ENCODE data around the gene PRKAA1.

PRKAA1 gene

GRCh38 chr5:40798012-40798800 is at the start of gene PRKAA1:
TSS of gene PRKAA1 (minus strand) at chr5:40798374. CDS start at chr5:40798189, 185 bp downstream.
- Histone ChIP-seq H4K20me1 (peaks cover 10 to 37% (median 34%) of the 10 kb centered on the region in 11 experiments; a peak in 21 of 22 replicates), H3K4me2 (peak within 1 kb of the TSS; percentile 79 to 95 (median 88)), H3K4me1 (peaks cover 18 to 32% (median 29%) of the 10 kb centered on the region in 10 experiments), H3K9ac (peak within 1 kb of the TSS; percentile 86 to 95 (median 89)), H3K9me3 (replicated peaks in 1 of 11) (peaks cover 0 to 8% (median 0%) of the 10 kb centered on the region in 11 experiments; a peak in 1 of 22 replicates), H3K4me3 (peak within 1 kb of the TSS; percentile 69 to 88 (median 80)), H3K36me3 (peaks cover 0 to 27% (median 20%) of the 10 kb centered on the region in 11 experiments; a peak in 13 of 22 replicates), H3K27me3 (no peaks in the 10 kb centered on the region), H3K27ac (peak within 1 kb of the TSS; percentile 69 to 95 (median 91))
- no peak for TF ChIP-seq Cebpa-rat (IDR thresholded peaks at IDR 0.05)

DNA sequence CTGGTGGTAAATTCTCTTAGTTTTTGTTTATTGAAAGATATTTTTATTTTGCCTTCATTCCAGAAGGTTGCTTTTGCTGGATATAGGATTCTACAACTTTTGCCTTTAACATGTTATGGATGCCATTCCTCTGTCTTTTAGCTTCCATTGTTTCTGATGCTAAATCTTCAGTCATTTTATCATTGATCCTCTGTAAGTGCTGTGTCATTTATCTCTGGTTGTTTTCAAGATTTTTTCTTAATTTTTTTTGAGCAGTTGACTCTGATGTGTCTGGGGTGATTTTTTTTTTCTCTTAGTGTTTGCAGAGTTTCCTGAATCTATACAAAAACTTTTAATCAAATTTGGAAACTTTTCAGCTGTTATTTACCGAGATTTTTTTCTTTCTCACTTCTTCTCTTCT is 49.4 kb upstream of the PRKAA1 start:
- TF ChIP-seq Cebpa-rat (IDR thresholded peaks at IDR 0.05), result no peak
- Histone ChIP-seq H3K4me1 (peaks cover 0 to 49% (median 0%) of the 10 kb centered on the region in 10 experiments; a peak in 6 of 20 replicates), H4K20me1 (no peaks in the 10 kb centered on the region; a peak in 1 of 22 replicates), H3K27ac (no peak overlapping the region), H3K9ac (no peak overlapping the region), H3K4me2 (peak overlapping the region in 2 of 11 experiments; percentile 31 to 48; a peak in 2 of 22 replicates), H3K27me3 (peaks cover 0 to 8% (median 0%) of the 10 kb centered on the region in 11 experiments; a peak in 3 of 22 replicates), H3K36me3 (peaks cover 0 to 75% (median 0%) of the 10 kb centered on the region in 11 experiments; a peak in 7 of 22 replicates), H3K9me3 (replicated peaks in 1 of 11) (no peaks in the 10 kb centered on the region), H3K4me3 (no peak overlapping the region)

GRCh38 chr5:40846371-40846770 is 48.2 kb upstream of the PRKAA1 start:
- no peaks in the 10 kb centered on the region for H3K9me3 ChIP-seq (replicated peaks in 1 of 11)
- no peak for TF ChIP-seq Cebpa-rat (IDR thresholded peaks at IDR 0.05)

DNA sequence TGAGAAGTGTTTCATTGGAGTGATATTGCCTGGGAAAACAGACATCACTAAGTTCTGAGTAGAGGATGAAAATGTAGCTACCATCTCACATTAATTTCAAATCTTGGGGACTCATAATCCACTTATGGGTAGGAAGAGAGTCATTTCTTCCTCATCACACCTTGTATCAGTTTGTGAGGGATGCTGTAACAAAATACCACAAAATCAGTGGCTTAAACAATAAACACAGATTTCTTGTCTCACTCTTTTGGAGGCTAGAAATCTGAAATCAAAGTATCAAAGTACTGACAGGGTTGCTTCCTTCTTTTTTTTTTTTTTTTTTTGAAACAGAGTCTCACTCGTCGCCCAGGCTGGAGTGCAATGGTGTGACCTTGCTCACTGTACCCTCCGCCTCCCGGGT is 46.4 kb upstream of the PRKAA1 start:
- Histone ChIP-seq H3K36me3 (peaks cover 0 to 47% (median 0%) of the 10 kb centered on the region in 11 experiments; a peak in 7 of 22 replicates), H3K27ac (no peak overlapping the region), H3K4me3 (no peak overlapping the region), H3K27me3 (peaks cover 0 to 22% (median 9%) of the 10 kb centered on the region in 11 experiments; a peak in 9 of 22 replicates), H4K20me1 (no peaks in the 10 kb centered on the region; a peak in 1 of 22 replicates), H3K4me1 (peaks cover 0 to 58% (median 10%) of the 10 kb centered on the region in 10 experiments; a peak in 17 of 20 replicates), H3K4me2 (peak overlapping the region in 3 of 11 experiments; percentile 78 to 96 (median 85); a peak in 5 of 22 replicates), H3K9ac (no peak overlapping the region), H3K9me3 (replicated peaks in 1 of 11) (no peaks in the 10 kb centered on the region)
- no peak for TF ChIP-seq Cebpa-rat (IDR thresholded peaks at IDR 0.05)

More at GRCh38 chr5:40846371-40846770, 48.2 kb upstream of the PRKAA1 start:
- H3K4me2 ChIP-seq, result peak overlapping the region in 1 of 11 experiments; percentile 48; a peak in 2 of 22 replicates
- peaks cover 0 to 19% (median 7%) of the 10 kb centered on the region in 11 experiments; a peak in 9 of 22 replicates for H3K27me3 ChIP-seq
- no peak overlapping the region for H3K4me3 ChIP-seq
- peaks cover 0 to 52% (median 5%) of the 10 kb centered on the region in 10 experiments; a peak in 11 of 20 replicates for H3K4me1 ChIP-seq
- H3K36me3 ChIP-seq, result peaks cover 0 to 64% (median 0%) of the 10 kb centered on the region in 11 experiments; a peak in 7 of 22 replicates
- H4K20me1 ChIP-seq, result no peaks in the 10 kb centered on the region; a peak in 1 of 22 replicates
- no peak overlapping the region for H3K27ac ChIP-seq
- H3K9ac ChIP-seq, result no peak overlapping the region

DNA sequence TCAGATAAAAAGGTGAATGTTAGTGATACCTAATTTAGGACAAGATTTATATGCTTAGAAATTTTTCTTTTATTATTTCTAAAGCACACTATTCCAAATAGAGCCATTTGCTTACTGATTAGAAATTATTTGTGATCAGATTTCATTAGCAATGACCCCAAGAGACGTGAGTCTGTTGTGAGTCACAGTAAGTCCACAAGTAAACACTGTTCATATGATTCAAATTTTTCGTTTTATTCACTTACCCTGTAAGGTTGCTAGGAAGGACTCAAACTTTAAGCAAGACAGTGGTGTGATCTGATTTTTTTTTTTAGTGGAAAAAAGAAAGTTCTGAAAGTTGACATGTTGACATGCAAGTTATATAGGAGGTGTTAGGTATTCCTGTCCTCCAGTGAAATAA is 44.2 kb upstream of the PRKAA1 start:
- TF ChIP-seq Cebpa-rat (IDR thresholded peaks at IDR 0.05), result no peak
- Histone ChIP-seq H3K4me3 (peak overlapping the region in 4 of 10 experiments; percentile 55 to 69 (median 62); a peak in 8 of 20 replicates), H3K9me3 (replicated peaks in 1 of 11) (no peaks in the 10 kb centered on the region), H3K36me3 (peaks cover 0 to 37% (median 0%) of the 10 kb centered on the region in 11 experiments; a peak in 6 of 22 replicates), H3K27ac (peak overlapping the region in 2 of 11 experiments; percentile 94 to 95; a peak in 5 of 22 replicates), H3K9ac (peak overlapping the region in 4 of 11 experiments; percentile 83 to 95 (median 90); a peak in 7 of 22 replicates), H3K27me3 (peaks cover 0 to 22% (median 9%) of the 10 kb centered on the region in 11 experiments; a peak in 9 of 22 replicates), H4K20me1 (no peaks in the 10 kb centered on the region; a peak in 1 of 22 replicates), H3K4me1 (peaks cover 0 to 53% (median 12%) of the 10 kb centered on the region in 10 experiments; a peak in 17 of 20 replicates), H3K4me2 (peak overlapping the region in 7 of 11 experiments; percentile 12 to 96 (median 78); a peak in 11 of 22 replicates)

DNA sequence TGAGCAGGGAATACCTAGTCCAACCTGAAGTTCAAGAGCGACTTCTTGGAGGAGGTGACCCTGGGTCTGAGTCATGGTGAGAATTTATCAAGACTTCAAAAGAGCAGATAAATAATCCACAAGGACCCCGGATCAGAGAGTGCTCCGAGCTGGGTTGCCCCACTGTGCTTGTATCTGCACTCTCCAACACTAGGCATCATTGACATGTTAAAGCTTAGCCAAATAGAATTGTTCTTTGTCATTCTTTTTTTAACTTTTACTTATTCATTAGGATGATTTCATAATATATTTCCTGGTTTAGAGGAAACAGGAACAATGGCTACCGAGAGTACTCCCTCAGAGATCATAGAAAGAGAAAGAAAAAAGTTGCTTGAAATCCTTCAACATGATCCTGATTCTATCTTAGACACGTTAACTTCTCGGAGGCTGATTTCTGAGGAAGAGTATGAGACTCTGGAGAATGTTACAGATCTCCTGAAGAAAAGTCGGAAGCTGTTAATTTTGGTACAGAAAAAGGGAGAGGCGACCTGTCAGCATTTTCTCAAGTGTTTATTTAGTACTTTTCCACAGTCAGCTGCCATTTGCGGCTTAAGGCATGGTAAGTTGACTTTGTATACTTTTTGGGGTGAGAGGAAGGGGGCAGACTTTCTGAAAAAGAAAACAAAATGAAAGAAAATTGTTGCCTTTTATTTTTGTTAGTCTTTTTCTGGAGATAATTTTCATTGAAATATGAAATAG is 43.1 kb upstream of the PRKAA1 start, which contains the start of gene CARD6:
Gene CARD6 (plus strand): TSS at position 300 of the 738 bp plus-strand sequence. CDS start 16 bp downstream, at position 316.
- H3K27ac ChIP-seq, result peak within 1 kb of the TSS in 10 of 11 experiments; percentile 39 to 97 (median 76); a peak in 19 of 22 replicates
- no peaks in the 10 kb centered on the region for H4K20me1 ChIP-seq
- TF ChIP-seq Cebpa-rat (IDR thresholded peaks at IDR 0.05), result no peak

DNA sequence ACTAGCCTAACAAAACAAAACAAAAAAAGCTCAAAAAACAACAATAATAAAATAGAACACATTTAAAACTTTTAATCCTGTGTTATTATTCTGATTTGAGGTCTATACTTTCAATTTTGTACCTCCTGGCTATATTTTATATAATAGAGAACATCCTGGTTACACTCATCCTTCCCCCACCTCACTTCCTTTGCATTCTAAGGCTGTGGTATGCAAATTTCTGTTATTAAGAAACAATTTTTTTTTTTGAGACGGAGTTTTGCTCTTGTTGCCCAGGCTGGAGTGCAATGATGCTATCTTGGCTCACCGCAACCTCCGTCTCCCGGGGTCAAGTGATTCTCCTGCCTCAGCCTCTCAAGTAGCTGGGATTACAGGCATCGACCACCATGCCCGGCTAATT is 39.9 kb upstream of the PRKAA1 start:
- Histone ChIP-seq H3K27me3 (peaks cover 0 to 22% (median 9%) of the 10 kb centered on the region in 11 experiments; a peak in 9 of 22 replicates), H3K4me2 (peak overlapping the region in 2 of 11 experiments; percentile 23 to 32; a peak in 1 of 22 replicates), H3K27ac (0 out of 22 replicates have a peak overlapping the region, but pooled peaks of 1 of the 11 experiments have one; percentile 27), H3K4me3 (no peak overlapping the region), H3K9ac (no peak overlapping the region), H3K9me3 (replicated peaks in 1 of 11) (peaks cover 0 to 8% (median 6%) of the 10 kb centered on the region in 11 experiments; a peak in 6 of 22 replicates), H4K20me1 (peaks cover 4 to 16% (median 12%) of the 10 kb centered on the region in 11 experiments), H3K4me1 (peaks cover 15 to 39% (median 27%) of the 10 kb centered on the region in 10 experiments), H3K36me3 (peaks cover 12 to 16% (median 14%) of the 10 kb centered on the region in 11 experiments)
- no peak for TF ChIP-seq Cebpa-rat (IDR thresholded peaks at IDR 0.05)

More for the DNA sequence above, 43.1 kb upstream of the PRKAA1 start, which contains the start of gene CARD6:
- peaks cover 0 to 43% (median 12%) of the 10 kb centered on the region in 10 experiments; a peak in 17 of 20 replicates for H3K4me1 ChIP-seq
- H3K9me3 ChIP-seq (replicated peaks in 1 of 11), result peaks cover 0 to under 1% (median 0%) of the 10 kb centered on the region in 11 experiments; a peak in 4 of 22 replicates
- peaks cover 0 to 26% (median 0%) of the 10 kb centered on the region in 11 experiments; a peak in 6 of 22 replicates for H3K36me3 ChIP-seq
- H3K27me3 ChIP-seq, result peaks cover 0 to 22% (median 9%) of the 10 kb centered on the region in 11 experiments; a peak in 9 of 22 replicates
- peak within 1 kb of the TSS; percentile 42 to 96 (median 66) for H3K4me2 ChIP-seq
- H3K9ac ChIP-seq, result peak within 1 kb of the TSS in 10 of 11 experiments; percentile 16 to 95 (median 72); a peak in 19 of 22 replicates
- peak within 1 kb of the TSS in 9 of 10 experiments; percentile 9 to 69 (median 52); a peak in 16 of 20 replicates for H3K4me3 ChIP-seq

Data from BLaER1 treated with 17β-estradiol and CSF1 and Interleukin-3, amounts not matched to agents 10 nM and 100 nM (cell line).